GM23338 (cell line): Measurements from ENCODE around the gene RASGRP1. TPM values are rescaled to one million over a fixed set of nuclear protein-coding genes. Genes with fewer than 3 reads are reported as not detected.

Experiments used
- ATAC-seq: fragments of 200-7000 bp; cut with Tn5 transposase; 3 replicates; pipeline ENCODE4 v1.9.1; 2020
- DNase-seq: peaks from one replicate; pipeline ENCODE4 v3.0.0-alpha.2; 2015; ENCODE audit warnings: low spot score
- H2AFZ ChIP-seq: fragments of 200-600 bp; sonication (generic); 2 replicates; pipeline ENCODE4 v1.8.0; 2016; ENCODE audit warnings: antibody characterized with exemption, mild to moderate bottlenecking, moderate library complexity
- H3F3A ChIP-seq: fragments of 200-600 bp; sonication (generic); replicated peaks from 2 replicates; pipeline ENCODE4 v1.8.0; 2017; ENCODE audit warnings: antibody characterized with exemption, mixed run types, low read depth
- H3K27ac ChIP-seq: fragments of 200-600 bp; sonication (generic); 2 replicates; pipeline ENCODE4 v1.6.1; 2016; ENCODE audit warnings: low read depth
- H3K27me3 ChIP-seq: fragments of 200-600 bp; sonication (generic); 2 replicates; pipeline ENCODE4 v1.8.0; 2016; ENCODE audit warnings: mild to moderate bottlenecking, mixed run types, moderate library complexity; ENCODE audit not compliant: insufficient read depth
- H3K36me3 ChIP-seq: fragments of 200-600 bp; sonication (generic); 2 replicates; pipeline ENCODE4 v1.8.0; 2016; ENCODE audit warnings: mild to moderate bottlenecking; ENCODE audit not compliant: insufficient read depth
- H3K4me1 ChIP-seq: fragments of 200-600 bp; sonication (generic); 2 replicates; pipeline ENCODE4 v1.8.0; 2016; ENCODE audit warnings: mild to moderate bottlenecking, moderate library complexity; ENCODE audit not compliant: insufficient read depth
- H3K4me2 ChIP-seq: fragments of 200-600 bp; sonication (generic); 2 replicates; pipeline ENCODE4 v1.7.1; 2017; ENCODE audit warnings: mixed run types
- H3K4me3 ChIP-seq: fragments of 200-600 bp; sonication (generic); 2 replicates; pipeline ENCODE4 v1.6.1; 2016; ENCODE audit warnings: mixed run types
- H3K79me2 ChIP-seq: fragments of 200-600 bp; sonication (generic); replicated peaks from 2 replicates; pipeline ENCODE4 v1.8.0; 2017; ENCODE audit warnings: mild to moderate bottlenecking; ENCODE audit not compliant: insufficient read depth
- H3K9me2 ChIP-seq: fragments of 200-600 bp; sonication (generic); 2 replicates; pipeline ENCODE4 v1.8.0; 2017; ENCODE audit not compliant: insufficient read depth
- H4K20me1 ChIP-seq: fragments of 200-600 bp; sonication (generic); replicated peaks from 2 replicates; pipeline ENCODE4 v1.8.0; 2017; ENCODE audit warnings: mild to moderate bottlenecking; ENCODE audit not compliant: insufficient read depth
- H3K27ac Mint-ChIP-seq: 2 replicates; pipeline ENCODE4 v1.8.0; 2020; ENCODE audit warnings: inconsistent platforms, mild to moderate bottlenecking, moderate library complexity, mixed read lengths
- H3K27me3 Mint-ChIP-seq: 3 replicates; pipeline ENCODE4 v1.8.0; 2022; ENCODE audit warnings: low read depth, mild to moderate bottlenecking, moderate library complexity, mixed read lengths, inconsistent platforms; ENCODE audit not compliant: insufficient read depth, poor library complexity
- H3K36me3 Mint-ChIP-seq: 3 replicates; pipeline ENCODE4 v1.8.0; 2021; ENCODE audit warnings: low read depth, mild to moderate bottlenecking, inconsistent platforms, moderate library complexity, mixed read lengths
- H3K4me1 Mint-ChIP-seq: 3 replicates; pipeline ENCODE4 v1.8.0; 2020; ENCODE audit warnings: mild to moderate bottlenecking, inconsistent platforms, mixed read lengths
- H3K4me3 Mint-ChIP-seq: 3 replicates; pipeline ENCODE4 v1.8.0; 2021; ENCODE audit warnings: moderate library complexity, mild to moderate bottlenecking, inconsistent platforms, mixed read lengths
- H3K9me3 Mint-ChIP-seq: 3 replicates; pipeline ENCODE4 v1.8.0; 2020; ENCODE audit warnings: moderate library complexity, mild to moderate bottlenecking, inconsistent platforms, mixed read lengths
- CREB1 ChIP-seq: fragments of 250-450 bp; sonication (Bioruptor Pico); IDR thresholded peaks from 2 replicates; pipeline ENCODE4 v1.5.0; 2020; ENCODE audit warnings: low read depth, mild to moderate bottlenecking, moderate library complexity
- EZH2phosphoT487 ChIP-seq: fragments of 200-600 bp; sonication (generic); IDR thresholded peaks from one replicate; pipeline ENCODE4 v1.8.1; 2018; ENCODE audit warnings: antibody characterized with exemption; ENCODE audit not compliant: unreplicated experiment
- NANOG ChIP-seq: IDR thresholded peaks from 2 replicates; pipeline ENCODE4 v1.6.1; 2016; ENCODE audit warnings: antibody characterized with exemption, borderline replicate concordance
- POLR2AphosphoS5 ChIP-seq: IDR thresholded peaks from 2 replicates; pipeline ENCODE4 v1.6.1; 2016; ENCODE audit warnings: antibody characterized with exemption, low read depth
- STAT1 ChIP-seq: IDR thresholded peaks from one replicate; pipeline ENCODE4 v1.6.1; 2016; ENCODE audit warnings: antibody characterized with exemption; ENCODE audit not compliant: unreplicated experiment
- ZNF114 ChIP-seq: fragments of 250-450 bp; sonication (Bioruptor Pico); IDR thresholded peaks from 2 replicates; pipeline ENCODE4 v1.5.0; 2020; ENCODE audit warnings: mild to moderate bottlenecking, moderate library complexity
- ZNF331 ChIP-seq: fragments of 250-450 bp; sonication (Bioruptor Pico); IDR thresholded peaks from 2 replicates; pipeline ENCODE4 v1.5.0; 2020; ENCODE audit warnings: low read depth, mild to moderate bottlenecking, moderate library complexity
- polyA plus RNA-seq: library from polyadenylated mRNA; unstranded; fragments of >200 nt; fragmentation: Nextera tagmentation; extraction: Ambion mirVana; gene quantifications from 2 replicates; pipeline ENCODE4 v1.2.1, GENCODE V29; 2016
- total RNA-seq: library from RNA; depleted of rRNA; stranded (reverse); fragments of >200 nt; shearing (Covaris generic); gene quantifications from 2 replicates; pipeline ENCODE4 v1.2.3, GENCODE V29; 2014
- TF ChIP-seq, protein P1 (sequence below): fragments of 250-450 bp; sonication (Bioruptor Pico); IDR thresholded peaks from 2 replicates; pipeline ENCODE4 v1.5.0; 2020; ENCODE audit warnings: mild to moderate bottlenecking, moderate library complexity
- TF ChIP-seq, protein P2 (sequence below): IDR thresholded peaks from 2 replicates; pipeline ENCODE4 v1.6.1; 2016; ENCODE audit warnings: antibody characterized with exemption

Gene RASGRP1
- total and polyA plus RNA-seq, 2 experiments from 2014 or later = 1.1 to 1.2 TPM

DNA sequence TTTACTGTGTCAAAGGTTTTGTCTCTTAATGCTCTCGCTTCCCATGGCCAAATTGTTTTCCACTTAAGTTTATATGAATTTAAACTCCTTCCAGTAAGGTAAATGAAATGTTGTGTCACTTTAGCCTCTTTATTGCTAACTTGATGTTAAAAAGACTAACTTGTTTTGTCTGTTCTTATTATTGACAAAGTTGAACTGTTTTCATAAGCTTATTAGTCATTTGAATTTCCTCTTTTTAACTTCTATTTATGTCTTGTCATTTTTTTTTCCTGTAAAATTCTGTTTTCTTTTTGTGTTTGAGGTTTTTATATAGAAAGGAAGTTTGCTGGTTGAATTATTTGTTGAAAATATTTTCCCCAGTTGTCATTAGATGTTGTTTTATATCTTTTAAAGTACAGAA lies 84.9 kb downstream of the RASGRP1 start (continued):
- TF ChIP-seq, protein P1, sequence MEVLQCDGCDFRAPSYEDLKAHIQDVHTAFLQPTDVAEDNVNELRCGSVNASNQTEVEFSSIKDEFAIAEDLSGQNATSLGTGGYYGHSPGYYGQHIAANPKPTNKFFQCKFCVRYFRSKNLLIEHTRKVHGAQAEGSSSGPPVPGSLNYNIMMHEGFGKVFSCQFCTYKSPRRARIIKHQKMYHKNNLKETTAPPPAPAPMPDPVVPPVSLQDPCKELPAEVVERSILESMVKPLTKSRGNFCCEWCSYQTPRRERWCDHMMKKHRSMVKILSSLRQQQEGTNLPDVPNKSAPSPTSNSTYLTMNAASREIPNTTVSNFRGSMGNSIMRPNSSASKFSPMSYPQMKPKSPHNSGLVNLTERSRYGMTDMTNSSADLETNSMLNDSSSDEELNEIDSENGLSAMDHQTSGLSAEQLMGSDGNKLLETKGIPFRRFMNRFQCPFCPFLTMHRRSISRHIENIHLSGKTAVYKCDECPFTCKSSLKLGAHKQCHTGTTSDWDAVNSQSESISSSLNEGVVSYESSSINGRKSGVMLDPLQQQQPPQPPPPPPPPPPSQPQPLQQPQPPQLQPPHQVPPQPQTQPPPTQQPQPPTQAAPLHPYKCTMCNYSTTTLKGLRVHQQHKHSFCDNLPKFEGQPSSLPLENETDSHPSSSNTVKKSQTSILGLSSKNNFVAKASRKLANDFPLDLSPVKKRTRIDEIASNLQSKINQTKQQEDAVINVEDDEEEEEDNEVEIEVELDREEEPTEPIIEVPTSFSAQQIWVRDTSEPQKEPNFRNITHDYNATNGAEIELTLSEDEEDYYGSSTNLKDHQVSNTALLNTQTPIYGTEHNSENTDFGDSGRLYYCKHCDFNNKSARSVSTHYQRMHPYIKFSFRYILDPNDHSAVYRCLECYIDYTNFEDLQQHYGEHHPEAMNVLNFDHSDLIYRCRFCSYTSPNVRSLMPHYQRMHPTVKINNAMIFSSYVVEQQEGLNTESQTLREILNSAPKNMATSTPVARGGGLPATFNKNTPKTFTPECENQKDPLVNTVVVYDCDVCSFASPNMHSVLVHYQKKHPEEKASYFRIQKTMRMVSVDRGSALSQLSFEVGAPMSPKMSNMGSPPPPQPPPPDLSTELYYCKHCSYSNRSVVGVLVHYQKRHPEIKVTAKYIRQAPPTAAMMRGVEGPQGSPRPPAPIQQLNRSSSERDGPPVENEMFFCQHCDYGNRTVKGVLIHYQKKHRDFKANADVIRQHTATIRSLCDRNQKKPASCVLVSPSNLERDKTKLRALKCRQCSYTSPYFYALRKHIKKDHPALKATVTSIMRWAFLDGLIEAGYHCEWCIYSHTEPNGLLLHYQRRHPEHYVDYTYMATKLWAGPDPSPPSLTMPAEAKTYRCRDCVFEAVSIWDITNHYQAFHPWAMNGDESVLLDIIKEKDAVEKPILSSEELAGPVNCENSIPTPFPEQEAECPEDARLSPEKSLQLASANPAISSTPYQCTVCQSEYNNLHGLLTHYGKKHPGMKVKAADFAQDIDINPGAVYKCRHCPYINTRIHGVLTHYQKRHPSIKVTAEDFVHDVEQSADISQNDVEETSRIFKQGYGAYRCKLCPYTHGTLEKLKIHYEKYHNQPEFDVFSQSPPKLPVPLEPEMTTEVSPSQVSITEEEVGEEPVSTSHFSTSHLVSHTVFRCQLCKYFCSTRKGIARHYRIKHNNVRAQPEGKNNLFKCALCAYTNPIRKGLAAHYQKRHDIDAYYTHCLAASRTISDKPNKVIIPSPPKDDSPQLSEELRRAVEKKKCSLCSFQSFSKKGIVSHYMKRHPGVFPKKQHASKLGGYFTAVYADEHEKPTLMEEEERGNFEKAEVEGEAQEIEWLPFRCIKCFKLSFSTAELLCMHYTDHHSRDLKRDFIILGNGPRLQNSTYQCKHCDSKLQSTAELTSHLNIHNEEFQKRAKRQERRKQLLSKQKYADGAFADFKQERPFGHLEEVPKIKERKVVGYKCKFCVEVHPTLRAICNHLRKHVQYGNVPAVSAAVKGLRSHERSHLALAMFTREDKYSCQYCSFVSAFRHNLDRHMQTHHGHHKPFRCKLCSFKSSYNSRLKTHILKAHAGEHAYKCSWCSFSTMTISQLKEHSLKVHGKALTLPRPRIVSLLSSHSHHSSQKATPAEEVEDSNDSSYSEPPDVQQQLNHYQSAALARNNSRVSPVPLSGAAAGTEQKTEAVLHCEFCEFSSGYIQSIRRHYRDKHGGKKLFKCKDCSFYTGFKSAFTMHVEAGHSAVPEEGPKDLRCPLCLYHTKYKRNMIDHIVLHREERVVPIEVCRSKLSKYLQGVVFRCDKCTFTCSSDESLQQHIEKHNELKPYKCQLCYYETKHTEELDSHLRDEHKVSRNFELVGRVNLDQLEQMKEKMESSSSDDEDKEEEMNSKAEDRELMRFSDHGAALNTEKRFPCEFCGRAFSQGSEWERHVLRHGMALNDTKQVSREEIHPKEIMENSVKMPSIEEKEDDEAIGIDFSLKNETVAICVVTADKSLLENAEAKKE = no peak
- TF ChIP-seq ZNF331 (CRISPR knock-in tag) = no peak
- TF ChIP-seq, protein P2, sequence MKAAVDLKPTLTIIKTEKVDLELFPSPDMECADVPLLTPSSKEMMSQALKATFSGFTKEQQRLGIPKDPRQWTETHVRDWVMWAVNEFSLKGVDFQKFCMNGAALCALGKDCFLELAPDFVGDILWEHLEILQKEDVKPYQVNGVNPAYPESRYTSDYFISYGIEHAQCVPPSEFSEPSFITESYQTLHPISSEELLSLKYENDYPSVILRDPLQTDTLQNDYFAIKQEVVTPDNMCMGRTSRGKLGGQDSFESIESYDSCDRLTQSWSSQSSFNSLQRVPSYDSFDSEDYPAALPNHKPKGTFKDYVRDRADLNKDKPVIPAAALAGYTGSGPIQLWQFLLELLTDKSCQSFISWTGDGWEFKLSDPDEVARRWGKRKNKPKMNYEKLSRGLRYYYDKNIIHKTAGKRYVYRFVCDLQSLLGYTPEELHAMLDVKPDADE = no peak

DNA sequence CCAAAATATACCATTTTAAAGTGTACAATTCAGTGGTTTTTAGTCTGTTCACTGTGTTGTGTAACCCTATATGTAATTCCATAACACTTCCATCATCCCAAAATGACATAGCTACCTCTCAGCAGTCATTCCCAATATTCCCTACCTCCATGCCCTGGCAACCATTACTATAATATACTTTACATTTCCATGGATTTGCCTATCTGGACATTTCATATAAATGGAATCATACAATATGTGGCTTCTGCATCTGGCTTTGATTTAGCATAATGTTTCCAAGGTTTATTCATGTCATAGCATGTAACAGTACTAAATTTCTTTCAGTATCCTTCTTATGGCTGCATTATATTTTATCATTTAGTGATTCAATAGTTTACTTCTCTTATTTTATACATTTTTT lies 85.3 kb downstream of the RASGRP1 start:
- H3K9me2 ChIP-seq = no peaks in the 10 kb centered on the region
- TF ChIP-seq CREB1 (CRISPR knock-in tag) (no peak), EZH2phosphoT487 (no peak), NANOG (no peak), ZNF114 (no peak), POLR2AphosphoS5 (no peak), STAT1 (no peak)
- TF ChIP-seq, protein P1 = no peak

More for the DNA sequence above, 85.3 kb downstream of the RASGRP1 start:
- Histone ChIP-seq H3K79me2 (no peaks in the 10 kb centered on the region), H3K36me3 (peaks cover 4% of the 10 kb centered on the region; the same call in 1 of the 2 replicates), H3F3A (no peaks in the 10 kb centered on the region), H4K20me1 (no peaks in the 10 kb centered on the region; the same call in 1 of the 2 replicates), H3K4me2 (no peak overlapping the region), H3K27me3 (no peaks in the 10 kb centered on the region), H2AFZ (no peak overlapping the region), H3K4me1 (no peaks in the 10 kb centered on the region), H3K4me3 (no peak overlapping the region), H3K27ac (no peak overlapping the region)
- H3K36me3 Mint-ChIP-seq = peaks cover 34% of the 10 kb centered on the region
- no peaks in the 10 kb centered on the region for H3K4me1 Mint-ChIP-seq
- H3K4me3 Mint-ChIP-seq = no peak overlapping the region
- H3K27me3 Mint-ChIP-seq = peaks cover 3% of the 10 kb centered on the region
- ATAC-seq = no peak
- DNase-seq = no peak
- H3K27ac Mint-ChIP-seq = no peak overlapping the region
- no peaks in the 10 kb centered on the region for H3K9me3 Mint-ChIP-seq
